HG02852 (cell line): ENCODE results near the gene EPB41L4A.
"Not testable (repeated sequence)": the region's sequence is repeated elsewhere in the genome, so short reads cannot be mapped to it uniquely, and the experiment has no call there.

ENCODE experiments used
- ATAC-seq: cut with Tn5 transposase; IDR thresholded peaks from one replicate; pipeline ENCODE4 v1.9.1; 2021; ENCODE audit warnings: mild to moderate bottlenecking, moderate library complexity; ENCODE audit not compliant: unreplicated experiment

The EPB41L4A gene

DNA sequence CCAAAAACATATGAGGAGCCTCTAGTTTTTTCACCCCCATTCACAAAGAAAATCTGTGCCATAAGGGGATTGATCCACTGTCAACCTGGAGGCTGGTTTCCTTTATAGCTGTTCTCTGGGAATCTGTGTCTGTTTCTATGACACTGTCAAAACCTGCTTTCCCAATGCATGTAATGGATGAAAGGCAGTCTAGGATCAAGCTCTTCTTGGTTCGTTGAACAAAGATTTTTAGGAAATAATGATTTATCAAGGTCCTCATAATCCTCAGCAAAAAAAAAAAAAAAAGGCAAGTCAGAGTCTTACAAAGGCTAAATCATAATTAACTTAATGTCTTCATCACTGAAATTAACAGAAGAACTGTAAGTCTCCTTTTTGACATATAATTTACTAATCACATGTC is 16.0 kb downstream of the EPB41L4A start:
- ATAC-seq = no peak

DNA sequence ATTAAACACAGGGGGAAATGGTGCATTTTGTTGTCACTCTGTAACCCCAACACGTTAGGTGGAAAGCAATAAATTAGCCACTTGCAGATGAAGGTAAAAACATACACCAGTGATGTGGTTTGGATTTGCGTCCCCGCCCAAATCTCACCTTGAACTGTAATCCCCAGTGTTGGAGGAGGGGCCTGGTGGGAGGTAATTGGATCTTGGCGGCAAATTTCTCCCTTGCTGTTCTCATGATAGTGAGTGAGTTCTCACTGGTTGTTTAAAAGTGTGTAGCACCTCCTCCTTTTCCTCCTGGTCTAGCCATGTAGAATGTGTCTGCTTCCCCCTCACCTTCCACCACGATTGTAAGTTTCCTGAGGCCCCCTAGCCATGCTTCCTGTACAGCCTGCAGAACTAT is 17.2 kb downstream of the EPB41L4A start:
- ATAC-seq = no peak

DNA sequence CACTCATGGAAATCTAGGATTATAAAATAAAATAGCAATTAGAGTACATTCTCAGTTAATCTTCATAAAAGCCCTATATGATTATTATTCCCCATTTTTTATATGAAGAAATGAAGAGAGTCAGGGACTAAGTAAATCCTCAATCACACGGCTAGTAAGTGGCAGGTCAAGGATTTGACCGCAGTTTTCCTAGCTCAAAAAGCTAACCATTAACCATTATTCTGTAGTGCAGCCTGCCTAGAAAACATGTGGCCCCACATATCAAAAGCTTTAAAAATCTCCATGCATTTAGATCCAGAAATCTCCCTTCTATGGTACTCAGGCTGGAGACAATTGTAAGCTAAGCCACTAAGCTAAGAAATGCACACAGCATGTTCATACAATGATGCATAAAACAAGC is 21.4 kb downstream of the EPB41L4A start:
- no peak for ATAC-seq

DNA sequence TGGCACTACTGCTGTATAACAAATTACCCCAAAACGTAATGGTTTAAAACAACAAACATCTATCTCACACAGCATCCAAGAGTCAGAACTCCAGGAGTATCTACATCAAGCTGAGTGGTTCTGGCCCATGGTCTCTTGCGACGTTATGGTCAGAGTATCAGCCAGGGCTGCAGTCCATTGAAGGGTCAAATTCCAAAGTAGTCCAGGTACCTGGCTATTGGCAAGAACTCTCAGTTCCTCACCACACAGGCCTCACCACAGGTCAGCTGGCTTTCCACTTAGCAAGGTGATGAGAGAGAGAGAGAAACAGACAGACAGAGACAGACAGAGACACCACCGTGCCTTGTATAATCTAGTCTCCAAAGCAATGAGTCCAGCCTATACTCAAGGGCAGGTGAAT is 22.6 kb downstream of the EPB41L4A start:
- no peak for ATAC-seq

DNA sequence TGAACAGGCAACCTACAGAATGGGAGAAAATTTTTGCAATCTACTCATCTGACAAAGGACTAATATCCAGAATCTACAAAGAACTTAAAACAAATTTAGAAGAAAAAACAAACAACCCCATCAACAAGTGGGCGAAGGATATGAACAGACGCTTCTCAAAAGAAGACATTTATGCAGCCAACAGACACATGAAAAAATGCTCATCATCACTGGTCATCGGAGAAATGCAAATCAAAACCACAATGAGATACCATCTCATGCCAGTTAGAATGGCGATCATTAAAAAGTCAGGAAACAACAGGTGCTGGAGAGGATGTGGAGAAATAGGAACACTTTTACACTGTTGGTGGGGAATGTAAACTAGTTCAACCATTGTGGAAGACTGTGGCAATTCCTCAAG is 23.8 kb downstream of the EPB41L4A start:
- ATAC-seq = not testable (repeated sequence)

DNA sequence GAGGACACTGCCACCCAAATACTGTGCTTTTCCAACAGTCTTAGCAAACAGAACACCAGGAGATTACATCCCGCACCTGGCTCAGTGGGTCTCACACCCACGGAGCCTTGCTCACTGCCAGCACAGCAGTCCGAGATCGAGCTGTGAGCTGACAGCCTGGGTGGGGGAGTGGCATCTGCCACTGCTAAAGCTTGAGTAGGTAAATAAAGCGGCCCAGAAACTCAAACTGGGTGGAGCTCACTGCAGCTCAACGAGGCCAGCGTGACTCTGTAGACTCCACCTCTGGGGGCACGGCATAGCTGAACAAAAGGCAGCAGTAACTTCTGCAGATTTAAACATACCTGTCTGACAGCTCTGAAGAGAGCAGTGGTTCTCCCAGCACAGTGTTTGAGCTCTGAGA is 28.8 kb downstream of the EPB41L4A start:
- ATAC-seq = no peak

DNA sequence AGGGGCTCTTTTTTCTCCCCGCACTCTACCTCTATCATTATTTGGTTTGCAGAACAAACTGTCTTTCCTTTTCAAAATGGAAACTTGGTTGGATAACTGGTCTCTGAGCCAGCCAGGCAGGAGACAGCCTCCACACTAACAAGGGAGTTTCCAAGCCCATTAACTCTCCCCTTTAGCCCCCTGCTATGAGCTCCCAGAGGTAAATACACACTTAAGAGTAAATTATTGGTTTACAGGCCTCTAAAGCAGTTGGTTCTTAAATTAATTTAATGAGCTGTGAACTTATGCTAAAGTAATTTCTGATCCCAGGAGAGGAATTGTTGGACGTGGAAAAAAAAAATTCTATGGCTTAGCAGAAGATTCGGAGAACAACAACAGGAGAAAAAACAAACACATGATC is 30.3 kb downstream of the EPB41L4A start:
- no peak for ATAC-seq

DNA sequence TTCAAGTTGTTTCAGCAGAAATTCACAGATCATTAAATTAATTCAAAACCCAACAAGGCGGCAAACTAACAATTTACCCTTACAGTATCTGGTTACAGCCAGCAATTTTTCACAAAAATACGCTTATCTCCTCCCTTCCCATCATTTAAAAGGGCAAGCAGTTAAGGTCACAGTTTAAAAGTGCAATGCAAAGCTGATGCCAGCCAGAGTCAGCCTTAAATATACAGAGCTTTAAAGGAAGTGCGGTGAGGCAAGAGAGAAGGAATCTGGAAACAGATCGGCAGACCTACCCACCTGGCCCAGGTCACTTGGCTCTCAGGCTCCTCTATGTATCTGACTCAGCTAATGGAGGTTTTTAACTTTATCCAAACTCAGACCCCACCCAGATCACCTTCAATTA is 31.0 kb downstream of the EPB41L4A start:
- no peak for ATAC-seq

DNA sequence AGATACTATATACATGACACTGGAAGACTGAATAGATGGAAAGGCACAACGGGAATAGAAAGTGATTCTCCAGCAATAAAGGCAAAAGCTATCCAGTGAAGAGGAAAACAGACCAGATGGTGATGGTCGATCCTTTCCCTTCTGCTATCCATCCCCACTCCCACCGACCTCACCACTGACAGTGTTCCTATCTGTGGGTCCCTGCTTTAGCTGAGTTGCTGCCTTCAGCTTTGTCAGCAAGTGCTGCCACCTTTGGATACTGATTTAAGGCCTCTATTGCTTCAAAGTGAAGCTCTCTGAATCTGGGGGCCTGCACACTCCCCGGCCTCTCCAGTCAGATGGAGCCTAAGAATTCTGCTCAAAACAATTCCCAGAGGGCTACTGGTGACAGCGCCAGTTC is 32.3 kb downstream of the EPB41L4A start:
- no peak for ATAC-seq

DNA sequence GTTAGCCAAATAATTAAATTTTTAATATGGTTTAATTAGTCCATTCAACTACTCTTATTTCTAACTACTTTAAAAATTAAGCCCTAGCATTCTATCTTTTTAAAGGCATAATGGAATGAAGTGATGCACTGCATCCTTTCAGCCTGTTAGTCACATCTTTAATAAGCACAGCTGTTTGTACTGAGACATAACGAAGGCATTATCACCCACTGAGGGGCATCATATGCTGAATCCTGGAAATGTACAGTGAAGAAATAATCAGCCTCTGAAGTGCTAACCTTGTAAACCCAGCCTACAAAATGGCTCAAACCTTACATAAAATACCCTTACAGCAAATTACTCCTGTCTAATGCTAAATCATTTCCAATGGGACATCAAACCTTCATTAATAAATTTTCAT is 33.1 kb downstream of the EPB41L4A start:
- ATAC-seq = no peak

DNA sequence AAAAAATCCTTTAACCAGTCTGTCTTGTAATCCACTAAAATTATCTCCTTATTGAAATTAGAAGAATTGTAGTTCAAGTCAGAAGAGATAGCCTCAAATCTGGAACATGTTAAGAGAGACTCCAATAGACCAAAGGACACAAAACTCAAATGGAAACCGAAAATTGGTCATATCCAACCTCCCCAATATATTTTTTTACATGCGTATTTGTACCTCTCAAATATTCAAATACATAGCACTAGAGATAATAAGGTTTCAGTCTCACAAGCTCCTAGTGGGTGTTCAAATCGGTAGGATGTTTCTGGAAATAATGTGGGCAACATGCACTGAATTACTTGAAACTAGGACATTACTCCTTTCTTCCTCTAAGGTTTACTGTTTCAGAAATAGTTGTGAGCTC is 33.5 kb downstream of the EPB41L4A start:
- peak; percentile 84 for ATAC-seq

DNA sequence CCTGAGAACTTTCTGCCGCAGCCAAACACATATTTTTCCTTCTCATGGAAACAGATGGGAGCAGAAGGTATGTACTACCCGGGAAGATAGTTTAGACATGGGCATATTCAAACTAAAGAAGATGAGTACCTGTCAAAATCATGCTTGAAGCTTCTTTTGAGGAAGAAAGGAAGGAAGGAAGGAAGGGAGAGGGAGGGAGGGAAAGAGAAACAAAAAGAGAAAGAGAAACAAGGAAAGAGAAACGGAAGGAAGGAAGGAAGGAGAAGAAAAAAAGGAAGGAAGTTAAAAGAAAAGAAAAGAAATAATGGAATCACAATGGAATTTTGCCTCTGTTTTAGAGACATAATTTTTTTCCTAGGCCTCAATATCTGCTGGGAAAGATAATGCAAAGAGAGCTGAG is 34.6 kb downstream of the EPB41L4A start:
- no peak for ATAC-seq

DNA sequence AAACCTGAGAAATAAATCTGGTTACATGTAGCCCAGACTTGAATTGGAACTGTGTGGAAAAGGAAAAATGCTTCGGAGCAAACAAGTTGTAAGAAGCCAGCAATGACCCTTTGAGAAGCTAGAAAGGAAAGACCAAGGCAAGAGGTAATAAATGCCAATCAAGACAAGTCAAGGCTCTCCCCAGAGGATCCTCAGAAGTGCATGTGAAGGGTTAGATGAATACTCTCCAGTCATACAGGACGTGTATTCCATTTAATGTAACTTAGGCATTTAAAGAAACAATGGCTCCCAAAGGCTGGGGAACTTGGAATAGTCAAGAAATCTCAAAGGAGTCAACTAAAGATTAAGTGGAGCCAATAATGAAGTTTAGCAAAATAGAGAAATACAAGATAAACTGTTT is 36.2 kb downstream of the EPB41L4A start:
- ATAC-seq = no peak

DNA sequence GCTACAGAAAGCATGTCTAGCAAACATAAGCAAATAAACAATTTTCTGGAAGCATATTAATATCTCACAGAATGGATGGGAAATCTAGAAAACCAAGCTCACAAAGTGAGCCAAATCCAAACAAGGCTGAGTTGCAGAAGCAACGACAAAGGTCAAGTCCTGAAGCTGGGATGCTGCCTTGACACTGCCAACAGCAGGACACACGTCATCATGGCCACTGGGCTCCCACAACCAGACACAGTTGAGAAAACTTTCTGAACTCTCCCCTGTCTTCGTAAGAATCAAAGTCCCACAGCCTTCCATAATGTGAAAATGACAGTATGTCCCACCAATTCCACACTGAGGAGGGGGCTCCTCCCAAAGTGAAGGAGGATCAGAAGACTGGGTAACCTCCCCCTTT is 37.6 kb downstream of the EPB41L4A start:
- no peak for ATAC-seq

DNA sequence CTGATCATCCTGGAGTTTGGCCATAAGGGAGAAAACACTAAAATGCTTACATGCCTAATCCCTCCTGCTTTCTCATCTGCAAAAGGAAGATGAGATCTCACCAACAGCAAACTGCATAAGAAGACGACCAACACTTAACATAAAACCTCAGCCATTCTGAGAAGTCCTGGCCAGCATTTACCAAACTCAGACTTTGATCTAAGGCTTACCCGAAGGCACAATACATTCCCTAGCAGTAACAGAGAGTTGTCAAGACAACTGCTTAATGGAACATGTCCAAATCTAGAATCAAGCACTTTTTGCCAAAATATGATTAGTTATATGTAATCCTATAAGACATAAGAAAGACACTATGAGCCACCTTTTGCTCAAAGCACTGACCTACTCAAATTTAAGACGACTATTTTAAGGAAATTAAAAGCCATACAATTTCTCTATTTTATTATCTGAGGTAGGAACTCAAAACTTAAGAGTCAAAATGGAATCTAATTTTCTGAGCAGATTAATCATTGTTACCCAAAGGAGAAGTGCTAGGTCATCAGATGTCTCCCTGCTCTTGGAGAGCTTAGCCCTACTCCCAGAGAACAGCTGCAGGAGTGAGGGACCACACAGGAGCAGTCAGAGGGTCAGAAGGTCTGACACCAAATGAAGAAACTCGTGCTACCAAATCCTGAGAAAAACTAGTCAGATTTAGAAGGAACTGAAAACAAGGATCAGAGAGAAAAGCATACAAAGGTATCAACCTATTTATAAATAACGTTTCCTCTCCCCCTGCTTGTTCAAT is 39.3 kb downstream of the EPB41L4A start:
- ATAC-seq = no peak

DNA sequence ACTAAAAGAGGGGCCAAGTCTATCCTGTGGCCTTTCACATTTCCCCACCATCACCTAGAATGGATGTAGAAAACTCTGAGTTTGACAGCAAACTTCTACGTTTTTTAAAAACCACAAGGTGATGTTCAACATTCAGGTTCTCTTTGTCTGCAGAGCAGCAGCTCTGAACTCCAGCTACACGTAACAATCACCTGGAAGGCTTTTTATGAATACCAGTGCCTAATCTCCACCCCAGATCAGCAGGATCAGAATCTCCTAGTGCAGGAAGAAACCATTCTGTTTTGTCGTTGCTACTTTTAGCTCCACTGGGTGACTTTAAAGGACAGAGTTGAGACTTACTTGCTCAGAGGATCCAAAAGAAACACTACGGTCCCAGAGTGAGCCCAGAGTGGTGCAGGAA is 44.3 kb downstream of the EPB41L4A start:
- ATAC-seq = no peak

DNA sequence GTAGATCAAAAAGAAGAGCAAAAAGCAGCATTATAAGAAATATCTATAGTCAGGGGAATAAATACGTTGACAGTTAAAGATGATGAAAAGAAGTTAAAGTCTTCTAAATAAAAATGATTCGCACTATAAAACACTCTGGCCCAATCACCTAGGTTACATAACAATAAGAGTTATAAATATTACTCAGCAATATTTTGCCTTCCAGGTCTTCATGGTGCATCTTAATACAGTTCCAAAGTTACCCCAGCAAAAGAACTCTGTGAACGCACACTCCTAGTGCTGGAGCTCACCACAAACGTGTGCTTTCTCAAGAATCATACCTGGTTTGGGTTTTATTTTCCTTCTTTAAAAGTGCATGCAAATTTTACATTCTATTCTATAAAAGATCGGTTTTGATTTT is 44.7 kb downstream of the EPB41L4A start:
- ATAC-seq = no peak

DNA sequence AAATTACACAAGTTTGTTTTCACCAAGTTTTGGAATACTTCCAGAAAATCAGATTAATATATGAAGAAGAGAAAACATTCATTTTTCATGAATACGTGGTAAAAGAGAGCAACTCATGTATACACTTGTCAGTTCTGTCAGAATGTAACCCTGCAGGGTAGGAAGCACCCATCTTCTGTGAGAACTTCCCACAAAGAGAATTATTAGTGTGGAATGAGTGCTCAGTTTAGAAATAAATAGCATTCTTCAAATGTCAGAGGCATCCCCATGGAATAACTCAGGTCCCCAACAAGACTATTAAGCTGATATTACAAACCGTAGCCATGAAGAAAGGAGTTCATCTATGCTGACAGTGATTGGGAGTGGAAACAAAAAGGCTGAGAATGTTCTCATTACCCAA is 45.2 kb downstream of the EPB41L4A start:
- ATAC-seq = no peak

DNA sequence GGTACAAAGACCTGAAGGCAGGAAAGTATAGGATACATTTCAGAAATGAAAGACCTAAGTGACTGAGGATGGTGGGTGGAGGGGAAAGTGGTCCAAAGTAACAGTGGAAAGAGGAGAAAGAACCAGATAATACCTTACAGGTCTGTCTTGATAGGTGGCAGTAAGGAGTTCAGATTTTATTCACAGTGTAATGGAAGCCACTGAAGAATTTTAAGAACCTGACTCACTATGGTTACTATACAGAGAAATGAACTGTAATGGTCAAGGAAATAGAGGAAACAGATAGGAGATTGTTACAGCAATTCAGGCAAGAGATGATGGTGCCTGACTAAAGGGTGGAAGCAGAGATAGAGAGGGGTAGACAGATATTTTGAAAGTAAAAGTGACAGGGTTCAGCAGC is 46.5 kb downstream of the EPB41L4A start:
- no peak for ATAC-seq

DNA sequence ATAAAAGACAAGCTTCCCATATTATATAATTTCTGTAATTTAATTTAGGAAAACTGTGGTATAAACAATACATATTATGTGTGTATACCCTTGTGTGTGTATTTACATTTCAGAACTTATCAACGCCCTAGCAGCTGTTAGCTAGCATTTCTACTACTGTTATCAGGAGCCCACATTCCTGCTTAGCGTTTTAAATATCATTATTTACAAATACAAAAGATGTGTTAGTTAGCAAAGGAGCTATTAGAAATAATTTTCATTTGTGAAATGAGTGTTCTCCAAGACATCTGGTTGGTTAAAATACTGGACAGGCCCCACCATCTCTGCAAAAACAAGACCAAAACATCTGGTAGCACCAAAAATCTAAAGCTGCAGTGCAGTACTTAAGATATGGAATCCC is 48.0 kb downstream of the EPB41L4A start:
- no peak for ATAC-seq

DNA sequence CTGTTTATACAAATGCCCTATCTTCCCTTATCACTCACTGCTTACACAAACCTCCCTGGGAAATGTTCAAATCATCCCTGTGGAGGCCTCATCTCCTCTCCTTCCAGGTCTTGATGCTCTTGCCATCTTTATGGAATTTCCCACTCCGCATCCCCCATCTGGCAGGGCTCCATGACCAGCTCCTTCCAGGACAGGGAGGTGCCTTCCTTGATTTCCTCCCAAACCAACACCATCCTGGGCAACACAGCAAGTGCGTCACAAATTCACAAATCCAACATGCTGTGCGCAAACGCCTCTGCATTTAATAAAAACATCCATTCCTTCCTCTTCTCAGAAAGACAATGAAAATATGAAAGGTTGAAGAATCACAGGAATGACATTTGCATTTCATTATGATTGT is 51.7 kb downstream of the EPB41L4A start:
- no peak for ATAC-seq

DNA sequence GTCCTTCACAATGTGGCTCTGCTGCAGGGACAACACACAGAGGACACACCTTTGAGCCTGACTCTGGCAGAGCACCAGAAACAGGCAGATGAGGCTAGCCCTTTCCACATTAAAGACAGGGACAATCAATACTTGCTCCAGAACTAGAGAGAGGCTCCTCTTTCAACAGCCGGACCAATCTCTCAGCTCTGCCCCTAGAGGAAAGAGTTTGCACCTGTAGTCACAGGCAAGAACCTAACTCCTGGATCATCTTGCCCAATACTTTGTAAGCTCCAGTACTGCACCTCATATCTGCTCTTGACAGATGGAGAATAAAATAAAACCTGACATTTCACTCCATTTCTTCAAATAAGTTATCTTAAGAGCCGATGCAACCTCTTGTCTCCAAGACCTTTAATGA is 52.1 kb downstream of the EPB41L4A start:
- ATAC-seq = no peak

DNA sequence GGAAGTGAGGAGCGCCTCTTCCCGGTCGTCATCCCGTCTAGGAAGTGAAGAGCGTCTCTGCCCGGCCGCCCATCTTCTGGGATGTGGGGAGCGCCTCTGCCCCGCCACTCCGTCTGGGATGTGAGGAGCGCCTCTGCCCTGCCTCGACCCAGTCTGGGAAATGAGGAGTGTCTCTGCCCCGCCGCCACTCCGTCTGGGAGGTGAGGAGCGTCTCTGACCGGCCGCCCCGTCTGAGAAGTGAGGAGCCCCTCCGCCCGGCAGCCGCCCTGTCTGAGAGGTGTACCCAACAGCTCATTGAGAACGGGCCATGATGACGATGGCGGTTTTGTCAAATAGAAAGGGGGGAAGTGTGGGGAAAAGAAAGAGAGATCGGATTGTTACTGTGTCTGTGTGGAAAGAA is 58.3 kb downstream of the EPB41L4A start:
- not testable (repeated sequence) for ATAC-seq
